Measurements from ENCODE around the gene ZNF557. TPM values are rescaled to one million over a fixed set of nuclear protein-coding genes. Genes with fewer than 3 reads are reported as not detected.

ZNF557 gene
- total and polyA plus RNA-seq, 2 of the 4 experiments (the other 2 are of a cell fraction), result 3.7 to 21.1 TPM

DNA sequence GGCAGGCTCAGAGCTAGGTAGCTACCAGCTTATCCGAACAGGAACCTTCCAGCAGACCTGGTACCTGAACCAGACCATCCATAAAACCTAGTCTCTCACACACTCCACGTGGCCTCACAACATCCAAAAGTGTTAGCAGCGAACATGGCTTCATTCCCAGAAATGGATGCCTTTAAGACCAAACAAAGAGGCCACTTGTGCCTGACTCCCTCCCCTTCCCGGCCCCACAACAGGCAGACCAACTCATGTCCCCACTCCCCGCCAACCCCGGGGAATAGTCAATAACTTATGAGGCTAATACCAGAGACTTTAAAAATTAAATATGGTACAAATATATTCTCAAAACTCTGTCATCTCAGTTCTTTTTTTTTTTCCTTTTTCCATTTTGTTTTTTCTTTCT is 46.2 kb downstream of the ZNF557 start:
- no peak for TF ChIP-seq FOS (IDR thresholded peaks at IDR 0.05; ENCODE audit: low read depth, low read length)
- TF ChIP-seq RCOR1 (IDR thresholded peaks at IDR 0.05; ENCODE audit: insufficient replicate concordance, low read length), result no peak
- TF ChIP-seq RFX5 (IDR thresholded peaks at IDR 0.05; ENCODE audit: low read depth, low read length), result no peak
- TF ChIP-seq CHD1 (IDR thresholded peaks at IDR 0.05; ENCODE audit: low read depth, low read length), result no peak
- TF ChIP-seq MXI1 (IDR thresholded peaks at IDR 0.05; ENCODE audit: borderline replicate concordance, low read depth, low read length), result no peak
- TF ChIP-seq MAZ (IDR thresholded peaks at IDR 0.05; ENCODE audit: borderline replicate concordance, low read depth, low read length), result no peak
- no peak for TF ChIP-seq SMC3 (IDR thresholded peaks at IDR 0.05; ENCODE audit: low read depth, low read length)
- TF ChIP-seq, protein P1, sequence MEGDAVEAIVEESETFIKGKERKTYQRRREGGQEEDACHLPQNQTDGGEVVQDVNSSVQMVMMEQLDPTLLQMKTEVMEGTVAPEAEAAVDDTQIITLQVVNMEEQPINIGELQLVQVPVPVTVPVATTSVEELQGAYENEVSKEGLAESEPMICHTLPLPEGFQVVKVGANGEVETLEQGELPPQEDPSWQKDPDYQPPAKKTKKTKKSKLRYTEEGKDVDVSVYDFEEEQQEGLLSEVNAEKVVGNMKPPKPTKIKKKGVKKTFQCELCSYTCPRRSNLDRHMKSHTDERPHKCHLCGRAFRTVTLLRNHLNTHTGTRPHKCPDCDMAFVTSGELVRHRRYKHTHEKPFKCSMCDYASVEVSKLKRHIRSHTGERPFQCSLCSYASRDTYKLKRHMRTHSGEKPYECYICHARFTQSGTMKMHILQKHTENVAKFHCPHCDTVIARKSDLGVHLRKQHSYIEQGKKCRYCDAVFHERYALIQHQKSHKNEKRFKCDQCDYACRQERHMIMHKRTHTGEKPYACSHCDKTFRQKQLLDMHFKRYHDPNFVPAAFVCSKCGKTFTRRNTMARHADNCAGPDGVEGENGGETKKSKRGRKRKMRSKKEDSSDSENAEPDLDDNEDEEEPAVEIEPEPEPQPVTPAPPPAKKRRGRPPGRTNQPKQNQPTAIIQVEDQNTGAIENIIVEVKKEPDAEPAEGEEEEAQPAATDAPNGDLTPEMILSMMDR (conservative IDR thresholded peaks at IDR 0.05; ENCODE audit: low read depth, low read length), result no peak
- TF ChIP-seq RAD21 (IDR thresholded peaks at IDR 0.05; ENCODE audit: low read length), result no peak
- TF ChIP-seq, protein P2, sequence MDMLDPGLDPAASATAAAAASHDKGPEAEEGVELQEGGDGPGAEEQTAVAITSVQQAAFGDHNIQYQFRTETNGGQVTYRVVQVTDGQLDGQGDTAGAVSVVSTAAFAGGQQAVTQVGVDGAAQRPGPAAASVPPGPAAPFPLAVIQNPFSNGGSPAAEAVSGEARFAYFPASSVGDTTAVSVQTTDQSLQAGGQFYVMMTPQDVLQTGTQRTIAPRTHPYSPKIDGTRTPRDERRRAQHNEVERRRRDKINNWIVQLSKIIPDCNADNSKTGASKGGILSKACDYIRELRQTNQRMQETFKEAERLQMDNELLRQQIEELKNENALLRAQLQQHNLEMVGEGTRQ (IDR thresholded peaks at IDR 0.05; ENCODE audit: low read depth, low read length), result no peak
- no peak for TF ChIP-seq MAFK (IDR thresholded peaks at IDR 0.05; ENCODE audit: low read depth, low read length)
- TF ChIP-seq NFE2L2 (IDR thresholded peaks at IDR 0.05; ENCODE audit: low read depth, low read length), result no peak

More for the DNA sequence above, 46.2 kb downstream of the ZNF557 start:
- ChIA-PET CTCF (no interaction called here), POLR2A (ENCODE audit: unreplicated experiment) (no interaction called here)
- no peak overlapping the region for H3K18ac ChIP-seq (ENCODE audit: low read depth, low read length)
- no peak overlapping the region for H4K8ac ChIP-seq (ENCODE audit: low read depth in 2 of 2, low read length in 2 of 2)
- no peak overlapping the region for H2AK9ac ChIP-seq (replicated peaks; ENCODE audit: low read depth, low read length, poor library complexity)
- no peak overlapping the region for H2AK5ac ChIP-seq (ENCODE audit: low read depth, low read length)
- H3K23ac ChIP-seq (ENCODE audit: low read depth, low read length), result no peak overlapping the region
- ATAC-seq (ENCODE audit: low read depth), result no peak
- intact Hi-C loops (cut with micrococcal nuclease), result no loop called here
- peaks cover 14% of the 10 kb centered on the region for H3K36me3 ChIP-seq (ENCODE audit: control insufficient read depth, insufficient read depth, low read length)
- no peak overlapping the region for H3K56ac ChIP-seq (ENCODE audit: extremely low read depth, insufficient read depth, low read length)
- no peak overlapping the region for H3K4ac ChIP-seq (ENCODE audit: low read depth, low read length)
- no peak overlapping the region for H3K4me2 ChIP-seq (ENCODE audit: low read depth, low read length)
- BruUV-seq (replicated peaks), result no TSS peak
- H3K79me1 ChIP-seq (ENCODE audit: low read depth in 1 of 2, low read length in 2 of 2), result no peaks in the 10 kb centered on the region
- H4K20me1 ChIP-seq (ENCODE audit: insufficient read depth, low read length), result no peaks in the 10 kb centered on the region
- H3K9me3 ChIP-seq (ENCODE audit: control insufficient read depth, insufficient read depth, low read length), result peaks cover 4% of the 10 kb centered on the region; the same call in 1 of the 2 replicates
- no peak overlapping the region for H2BK20ac ChIP-seq (ENCODE audit: low read depth, low read length)
- no peak overlapping the region for H2BK120ac ChIP-seq (ENCODE audit: low read depth, low read length)
- no peak overlapping the region for H2BK15ac ChIP-seq (ENCODE audit: low read depth, low read length)
- H3K27ac ChIP-seq (ENCODE audit: insufficient read depth, low read length), result no peak overlapping the region
- no peak overlapping the region for H3K4me3 ChIP-seq (ENCODE audit: insufficient read depth, low read depth, low read length)
- in situ Hi-C loops (cut with MboI; ENCODE audit: low sequenced_read_pairs), result loop anchor here (25.0 kb wide), 1 partner anchor 697 kb away; no protein-coding TSS in a partner anchor
- no peak overlapping the region for H4K5ac ChIP-seq (ENCODE audit: low read depth, low read length)
- dilution Hi-C loops (cut with HindIII; ENCODE audit: low sequenced_read_pairs, unreplicated experiment), result no loop called here
- H2AFZ ChIP-seq (replicated peaks; ENCODE audit: low read length, poor library complexity), result no peak overlapping the region
- H3K27me3 ChIP-seq (ENCODE audit: control insufficient read depth, insufficient read depth, low read length), result no peaks in the 10 kb centered on the region
- no peaks in the 10 kb centered on the region for H3K4me1 ChIP-seq (ENCODE audit: control insufficient read depth, insufficient read depth, low read length)
- no peaks in the 10 kb centered on the region for H3K9me1 ChIP-seq (ENCODE audit: insufficient read depth, low read length)
- no peak overlapping the region for H4K91ac ChIP-seq (ENCODE audit: insufficient read depth, low read depth, low read length)
- H3K14ac ChIP-seq (replicated peaks; ENCODE audit: low read depth, low read length), result no peak overlapping the region
- DNase-seq, result no peak
- H3K9ac ChIP-seq (ENCODE audit: low read depth, low read length), result no peak overlapping the region
- 83% methylated on average over 1 of the region's 6 CpGs; no CpG with 5 or more reads in 1 of the 2 experiments for whole genome bisulfite sequencing, 2 experiments (ENCODE audit: extremely low coverage in 2 of 2, insufficient read length in 1 of 2)
- no peak overlapping the region for H2BK5ac ChIP-seq (ENCODE audit: low read depth, low read length, poor library complexity, severe bottlenecking)

All from IMR-90 (cell line).